NCI-H1436 (cell line): Measurements from ENCODE around the gene LCMT2.
"Not testable (repeated sequence)": the region's sequence is repeated elsewhere in the genome, so short reads cannot be mapped to it uniquely, and the experiment has no call there.

ENCODE experiments used
- DNase-seq: peaks from one replicate; lab custom pipeline; 2025; lab: John Stamatoyannopoulos, UW

LCMT2 gene

DNA sequence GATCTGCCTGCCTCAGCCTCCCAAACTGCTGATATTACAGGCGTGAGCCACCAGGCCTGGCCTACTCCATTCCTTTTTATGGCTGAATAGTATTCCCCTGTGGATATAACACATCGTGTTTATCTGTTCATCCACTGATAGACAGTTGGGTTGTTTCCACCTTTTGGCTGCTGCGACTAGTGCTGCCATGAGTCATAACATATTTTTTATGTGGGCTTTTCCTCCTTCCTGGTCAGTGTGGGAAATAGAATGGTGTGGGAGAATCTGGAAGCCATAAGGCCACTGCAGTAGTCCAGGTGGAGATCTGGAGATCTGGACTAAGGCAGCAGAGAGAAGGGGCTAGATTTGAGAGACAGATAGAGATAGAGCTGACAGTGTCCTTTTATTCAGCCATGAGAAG, 16.2 kb downstream of the LCMT2 start:
- no peak for DNase-seq

DNA sequence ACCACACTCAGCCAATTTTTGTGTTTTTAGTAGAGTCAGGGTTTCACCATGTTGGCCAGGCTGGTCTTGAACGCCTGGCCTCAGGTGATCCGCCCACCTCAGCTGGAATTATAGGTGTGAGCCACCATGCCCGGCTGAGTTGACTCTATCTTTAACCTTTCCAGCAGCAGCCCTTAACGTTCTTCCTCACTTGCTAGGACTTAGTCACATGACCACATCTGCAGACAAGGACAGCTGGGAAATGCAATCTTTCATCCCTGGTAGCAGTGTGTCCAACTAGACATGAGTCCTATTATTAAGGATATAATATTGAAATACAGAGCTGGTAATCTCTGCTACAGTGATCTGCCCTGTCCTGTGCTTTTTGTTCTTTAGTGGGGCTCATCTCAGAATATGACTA, 18.0 kb downstream of the LCMT2 start:
- no peak for DNase-seq

DNA sequence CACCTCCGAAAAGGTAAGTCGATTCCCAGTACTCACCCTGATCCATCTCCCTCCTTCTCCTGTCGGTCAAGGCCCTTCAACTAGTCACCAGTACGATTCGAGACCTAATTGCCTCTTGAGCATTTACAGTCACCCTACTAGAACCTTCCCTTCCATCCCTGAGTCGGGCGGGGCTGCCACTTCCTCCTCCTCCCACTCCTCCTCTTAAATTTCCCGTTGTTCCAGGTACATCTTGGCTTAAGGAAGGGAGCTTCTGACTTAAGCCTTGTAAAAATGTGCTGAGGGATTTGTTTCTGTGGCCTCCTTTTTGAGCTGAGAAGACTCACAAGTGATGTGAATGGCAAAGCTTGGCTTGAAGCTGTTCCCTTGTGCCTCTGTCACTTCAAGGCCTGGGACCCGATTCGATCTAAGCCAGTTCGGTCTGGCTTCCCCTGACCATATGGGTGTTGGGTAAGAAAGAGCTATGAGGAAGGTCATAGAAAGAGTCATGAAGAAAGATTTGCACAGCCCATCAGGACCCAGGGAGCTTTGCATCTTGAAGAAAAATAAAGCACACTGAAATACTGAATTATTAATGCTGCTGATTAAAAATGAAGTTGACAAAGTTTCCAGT, 28.1 kb downstream of the LCMT2 start, which contains the start of gene TGM7:
Gene TGM7 (minus strand): TSS at position 51 of the 613 bp plus-strand sequence.
- no peak for DNase-seq

DNA sequence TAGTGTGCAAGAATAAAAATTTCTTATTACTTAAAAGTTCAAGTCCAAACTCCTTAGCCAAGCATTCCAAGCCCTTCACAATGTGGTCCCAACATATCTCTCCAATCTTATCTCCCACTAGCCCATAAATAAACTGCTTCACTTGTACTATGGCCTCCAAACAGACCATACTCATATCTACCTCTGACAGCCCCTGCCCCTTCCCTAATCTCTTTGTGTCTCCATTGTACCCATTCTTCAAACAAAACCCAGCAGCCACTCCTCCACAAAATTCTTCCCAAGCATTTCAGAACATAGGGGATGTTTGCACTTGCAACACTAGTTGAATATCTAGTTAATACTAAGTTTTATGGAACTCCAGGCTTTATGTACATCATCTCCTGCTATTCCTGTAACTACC, 30.5 kb downstream of the LCMT2 start:
- DNase-seq: no peak

DNA sequence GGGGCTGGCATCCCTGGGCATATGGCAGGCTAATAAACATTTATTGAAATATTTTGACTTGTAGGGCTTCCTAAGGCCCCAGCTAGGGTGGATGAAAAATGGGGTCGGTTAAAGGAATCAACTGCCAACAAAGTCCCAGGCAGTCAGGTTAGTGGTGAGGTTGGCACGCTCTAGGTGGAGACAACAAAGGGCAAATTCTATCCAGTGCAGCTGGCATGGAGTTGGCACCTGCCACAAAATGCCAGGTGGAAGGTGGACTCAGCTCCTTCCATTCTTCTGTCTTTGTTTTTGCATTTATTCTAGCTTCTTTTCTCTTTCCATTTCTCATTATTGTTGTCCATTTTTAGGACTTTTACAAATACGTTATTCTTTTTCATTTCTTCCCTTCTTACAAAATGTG, 31.0 kb downstream of the LCMT2 start:
- no peak for DNase-seq

DNA sequence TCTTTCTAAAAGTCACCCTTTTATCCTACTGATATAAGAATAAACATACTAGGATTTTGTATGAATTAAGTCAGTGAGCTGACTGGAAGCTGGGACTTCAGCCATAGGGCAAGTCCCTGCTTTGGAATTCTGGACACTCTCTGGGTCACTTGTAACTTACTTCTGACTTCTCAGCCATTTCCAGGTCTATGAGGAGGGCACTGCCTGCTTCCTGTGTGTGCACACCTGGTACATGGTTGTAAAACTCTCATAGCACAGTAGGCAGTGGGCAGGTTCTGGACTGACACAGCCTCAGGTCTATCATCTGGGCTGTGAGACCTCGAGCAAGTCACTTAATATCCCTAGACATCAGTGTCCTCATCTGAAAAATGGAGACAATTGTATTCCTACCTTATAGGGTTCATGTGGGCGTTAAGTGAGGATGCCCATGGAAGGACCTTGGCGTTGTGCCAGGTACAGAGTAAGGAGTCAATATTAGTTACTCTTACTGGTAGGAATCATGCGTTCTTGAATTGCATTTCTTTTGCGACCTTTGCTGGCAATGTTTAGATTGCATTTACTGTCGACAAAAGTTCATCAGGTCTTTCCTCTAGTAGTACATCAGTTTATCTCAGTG, 36.2 kb downstream of the LCMT2 start:
- DNase-seq: no peak

DNA sequence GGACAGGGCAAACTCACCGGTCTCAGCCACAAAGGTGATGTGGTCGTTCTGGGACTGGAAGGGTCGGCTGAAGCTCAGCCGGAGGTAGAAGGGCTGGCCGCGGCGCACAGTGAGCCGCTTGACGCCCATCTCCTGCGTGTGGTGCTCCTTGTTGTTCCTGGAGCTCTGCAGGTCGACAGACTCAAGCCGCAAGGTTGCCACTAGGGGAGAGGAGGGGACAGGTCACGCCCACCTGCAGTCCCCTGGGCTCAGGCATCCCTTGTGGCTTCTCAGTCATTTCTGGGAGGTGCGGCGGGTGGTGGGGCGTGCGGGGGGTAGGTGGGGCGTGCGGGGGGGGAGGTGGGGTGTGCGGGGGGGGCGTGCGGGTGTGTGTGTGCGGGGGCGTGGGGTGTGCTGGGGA, 36.9 kb downstream of the LCMT2 start:
- peak; percentile 16 for DNase-seq

DNA sequence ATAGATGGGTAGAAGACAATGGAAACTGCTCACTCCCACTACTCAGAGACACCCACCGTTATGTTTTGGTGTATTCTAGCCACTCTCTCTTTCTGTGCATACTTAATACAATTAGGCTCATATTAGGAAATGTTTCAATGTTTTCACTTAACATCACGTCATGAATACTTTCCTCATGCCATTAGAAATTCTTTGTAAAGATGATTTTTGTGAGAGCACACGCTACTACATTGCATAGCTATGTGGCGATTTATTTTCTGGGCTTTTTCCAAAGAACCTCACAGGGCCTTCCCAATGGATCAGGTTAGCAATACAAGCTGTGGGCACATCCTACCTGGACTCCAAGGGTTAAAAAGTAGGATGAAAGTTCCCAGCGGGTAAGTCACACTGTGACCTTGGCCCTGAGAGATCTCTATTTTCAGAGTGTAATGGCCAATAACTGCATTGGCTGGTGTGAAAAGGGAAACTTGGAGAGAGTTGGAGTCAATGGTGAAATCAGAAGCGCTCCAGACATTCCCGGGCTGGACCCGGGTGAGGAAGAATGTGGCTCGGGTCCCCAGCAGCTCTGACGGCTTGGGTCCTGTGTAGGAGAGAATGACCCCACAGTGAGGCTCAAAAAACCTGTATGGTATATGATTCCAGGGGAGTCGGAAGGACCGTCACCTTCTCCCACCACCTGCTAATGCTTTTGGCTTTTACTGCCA, 37.8 kb downstream of the LCMT2 start:
- no peak for DNase-seq

DNA sequence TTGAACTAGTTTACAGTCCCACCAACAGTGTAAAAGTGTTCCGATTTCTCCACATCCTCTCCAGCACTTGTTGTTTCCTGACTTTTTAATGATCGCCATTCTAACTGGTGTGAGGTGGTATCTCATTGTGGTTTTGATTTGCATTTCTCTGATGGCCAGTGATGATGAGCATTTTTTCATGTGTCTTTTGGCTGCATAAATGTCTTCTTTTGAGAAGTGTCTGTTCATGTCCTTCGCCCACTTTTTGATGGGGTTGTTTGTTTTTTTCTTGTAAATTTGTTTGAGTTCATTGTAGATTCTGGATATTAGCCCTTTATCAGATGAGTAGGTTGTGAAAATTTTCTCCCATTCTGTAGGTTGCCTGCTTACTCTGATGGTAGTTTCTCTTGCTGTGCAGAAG, 40.7 kb downstream of the LCMT2 start:
- DNase-seq: not testable (repeated sequence)

DNA sequence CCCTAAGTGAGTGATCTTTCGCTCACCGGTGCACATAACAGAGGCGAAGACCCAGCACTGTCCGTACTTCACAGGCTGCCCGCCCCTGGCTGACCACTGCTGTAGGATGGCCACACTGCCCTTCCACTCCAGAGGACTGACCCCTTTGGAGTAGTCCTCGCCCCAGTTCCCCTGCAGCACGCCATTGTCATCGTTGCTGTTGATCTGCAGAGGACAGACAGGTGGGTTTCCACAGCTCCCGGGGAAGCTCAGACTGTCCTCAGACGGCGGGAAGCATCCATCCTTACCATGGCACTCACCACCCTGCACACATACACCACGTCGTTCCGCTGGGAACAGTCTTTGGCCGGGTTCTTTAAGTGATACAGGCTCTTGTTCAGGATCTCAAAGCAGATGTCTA, 43.1 kb downstream of the LCMT2 start:
- no peak for DNase-seq

DNA sequence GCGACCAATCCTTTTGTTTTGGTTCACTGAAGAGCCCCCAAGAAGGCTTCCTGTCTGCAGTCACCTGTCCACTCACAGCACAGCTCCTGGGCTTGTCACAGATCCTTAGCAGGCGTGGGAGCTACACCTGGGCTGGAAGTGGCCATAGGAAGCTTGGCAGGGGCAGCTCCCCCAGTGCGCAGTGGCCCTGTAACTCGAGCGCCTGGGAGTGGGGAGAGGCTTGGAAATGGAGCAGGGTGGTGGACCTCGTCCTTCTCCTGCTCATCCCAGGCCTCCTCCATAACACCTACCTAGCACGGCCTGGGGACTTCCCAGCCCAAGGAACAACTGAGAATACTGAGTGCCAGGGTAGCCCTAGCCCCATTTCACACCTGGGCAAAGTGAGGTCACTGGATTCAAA, 44.3 kb downstream of the LCMT2 start:
- DNase-seq: no peak

DNA sequence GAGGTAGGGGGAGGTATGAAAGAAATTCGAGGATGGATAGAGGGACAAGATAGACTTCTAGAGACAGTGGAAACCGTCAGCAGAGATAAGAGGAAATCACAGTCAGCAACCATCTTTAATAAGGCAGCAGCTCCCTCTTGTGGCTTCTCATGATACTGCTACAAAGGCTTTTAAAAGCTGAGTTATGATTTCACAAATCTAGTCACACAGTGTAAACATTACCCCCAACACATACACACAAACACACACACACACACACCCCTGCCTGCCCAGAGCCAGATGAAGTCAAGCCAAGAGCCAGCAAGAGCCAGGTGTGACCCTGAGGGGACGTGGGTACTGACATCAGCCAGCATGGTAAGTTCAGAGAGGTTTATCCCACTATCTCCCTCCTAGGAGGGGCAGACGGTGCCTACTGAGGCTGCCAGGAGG, 44.8 kb downstream of the LCMT2 start:
- DNase-seq: peak; percentile 44

DNA sequence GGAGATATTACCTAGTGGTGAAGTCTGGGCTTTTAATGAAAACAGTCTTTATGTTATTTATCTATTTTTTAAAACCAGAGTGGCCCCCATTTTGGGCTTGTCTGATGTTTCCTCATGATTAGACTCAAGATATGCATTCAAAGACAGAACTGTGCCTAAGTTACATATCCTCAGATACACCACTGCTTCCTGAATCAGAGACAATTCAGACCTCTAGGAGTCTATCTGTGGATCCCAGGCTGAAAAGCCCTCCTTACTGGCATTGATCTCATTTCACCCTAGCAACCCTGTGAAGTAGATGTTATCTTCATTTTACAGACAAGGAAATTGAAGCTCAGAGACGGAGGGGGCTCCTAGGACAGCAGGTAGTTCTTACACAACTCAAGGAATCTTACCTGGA, 46.8 kb downstream of the LCMT2 start:
- DNase-seq: no peak

DNA sequence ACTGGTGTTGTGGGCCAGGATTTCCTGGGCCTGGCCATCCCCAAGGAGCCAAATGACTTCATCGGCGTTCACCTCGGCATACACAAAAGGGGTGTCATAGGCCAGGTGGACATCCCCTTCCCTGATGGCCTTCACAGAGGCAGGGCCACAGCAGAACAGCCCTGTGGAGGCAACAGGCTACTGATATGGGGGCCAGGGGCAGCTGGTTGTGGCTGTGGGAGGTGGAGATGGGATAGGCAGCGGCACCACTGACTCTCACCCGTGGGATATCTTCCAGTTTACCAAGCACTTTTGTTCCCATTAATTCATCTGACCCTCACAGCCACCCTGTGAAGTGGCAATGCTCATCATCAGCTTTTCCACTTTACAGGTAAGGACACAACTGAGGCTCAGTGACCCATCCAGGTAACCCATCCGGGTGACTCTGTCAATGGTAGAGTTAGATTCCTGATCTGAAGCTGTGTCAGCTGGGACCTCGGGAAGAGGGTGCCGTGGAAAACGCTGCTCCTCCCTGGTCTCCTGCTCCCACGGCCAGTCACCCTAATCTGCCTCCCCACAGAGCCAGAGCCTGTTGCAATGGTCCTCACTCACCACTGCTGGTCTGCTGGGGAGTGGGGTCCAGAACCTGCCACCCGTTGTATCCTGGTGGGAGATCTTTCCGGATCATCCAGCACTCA, 48.3 kb downstream of the LCMT2 start:
- DNase-seq: no peak

DNA sequence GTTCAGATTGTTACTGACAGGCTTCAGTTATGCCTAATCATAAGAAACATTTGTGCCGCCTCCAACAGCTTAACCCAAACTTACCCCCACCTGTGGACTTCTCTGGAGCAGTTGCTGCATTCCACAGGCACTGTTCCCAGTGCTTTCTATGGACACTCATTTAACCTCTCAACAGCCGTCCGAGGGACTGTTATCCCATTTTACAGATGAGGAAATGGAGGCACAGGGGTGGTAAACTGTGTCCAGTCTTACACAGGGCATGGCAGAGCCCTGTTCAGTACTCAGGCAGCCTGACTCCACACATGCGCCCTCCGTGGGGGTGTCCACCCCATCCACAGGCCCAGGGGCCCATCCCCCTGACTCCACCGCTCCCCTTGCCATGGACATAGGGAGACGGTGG, 49.4 kb downstream of the LCMT2 start:
- no peak for DNase-seq

DNA sequence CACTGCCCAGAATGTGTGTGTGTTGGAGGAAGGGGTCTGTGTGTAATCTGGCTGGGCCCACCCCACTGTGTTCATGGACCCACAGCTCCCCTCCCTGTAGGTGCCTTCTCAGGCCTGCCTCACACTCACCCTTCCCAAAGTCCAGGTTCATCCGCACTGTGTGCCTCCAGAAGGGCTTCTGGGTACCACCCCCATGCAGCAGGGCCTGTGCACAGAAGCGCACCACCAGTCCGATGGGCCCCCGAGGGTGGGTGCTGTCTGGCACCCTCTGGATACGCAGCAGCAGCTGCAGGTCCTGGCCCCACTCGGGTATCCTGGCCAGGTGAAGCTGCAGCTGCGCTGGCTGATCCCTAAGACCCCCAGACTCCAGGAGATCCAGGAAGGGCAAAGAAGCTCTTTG, 50.9 kb downstream of the LCMT2 start:
- DNase-seq: no peak

DNA sequence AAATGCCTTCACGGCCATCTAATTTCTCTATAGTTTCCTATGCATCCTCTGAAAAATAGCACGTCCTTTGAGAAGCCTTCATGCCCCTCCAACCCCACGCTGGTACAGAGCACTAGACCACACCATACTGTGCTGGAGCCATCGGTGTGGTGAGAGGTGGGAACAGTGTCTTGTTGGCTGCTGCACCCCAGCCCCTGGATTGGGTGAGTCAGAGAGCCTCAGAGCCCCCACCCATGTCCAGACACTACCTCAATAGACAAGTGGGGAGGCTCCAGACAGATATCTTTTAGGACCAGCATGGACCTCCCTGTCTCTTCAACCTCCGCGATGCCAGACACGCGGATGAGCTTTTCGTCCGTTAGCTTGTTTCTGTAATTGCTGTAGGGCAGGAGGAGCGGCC, 51.5 kb downstream of the LCMT2 start:
- DNase-seq: no peak

DNA sequence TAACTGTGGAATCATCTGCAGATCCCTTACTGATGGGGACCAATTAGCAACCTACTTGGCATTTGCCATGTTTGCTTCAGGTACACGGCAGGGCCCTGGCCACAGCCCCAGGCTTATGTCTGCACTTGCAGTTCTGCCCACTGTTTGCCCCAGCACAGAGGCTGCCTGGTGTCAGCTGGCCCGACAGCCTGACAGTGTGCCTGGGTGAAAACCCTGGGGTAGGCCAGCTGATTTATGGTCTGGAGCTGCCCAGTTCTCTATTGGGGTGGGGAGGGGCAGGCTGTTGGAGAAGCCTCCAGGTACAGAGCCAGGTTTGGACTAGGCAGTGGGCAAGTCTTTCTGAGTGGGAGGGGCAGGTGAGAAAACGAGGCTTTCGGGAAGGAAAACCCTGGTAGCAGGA, 52.5 kb downstream of the LCMT2 start:
- no peak for DNase-seq

DNA sequence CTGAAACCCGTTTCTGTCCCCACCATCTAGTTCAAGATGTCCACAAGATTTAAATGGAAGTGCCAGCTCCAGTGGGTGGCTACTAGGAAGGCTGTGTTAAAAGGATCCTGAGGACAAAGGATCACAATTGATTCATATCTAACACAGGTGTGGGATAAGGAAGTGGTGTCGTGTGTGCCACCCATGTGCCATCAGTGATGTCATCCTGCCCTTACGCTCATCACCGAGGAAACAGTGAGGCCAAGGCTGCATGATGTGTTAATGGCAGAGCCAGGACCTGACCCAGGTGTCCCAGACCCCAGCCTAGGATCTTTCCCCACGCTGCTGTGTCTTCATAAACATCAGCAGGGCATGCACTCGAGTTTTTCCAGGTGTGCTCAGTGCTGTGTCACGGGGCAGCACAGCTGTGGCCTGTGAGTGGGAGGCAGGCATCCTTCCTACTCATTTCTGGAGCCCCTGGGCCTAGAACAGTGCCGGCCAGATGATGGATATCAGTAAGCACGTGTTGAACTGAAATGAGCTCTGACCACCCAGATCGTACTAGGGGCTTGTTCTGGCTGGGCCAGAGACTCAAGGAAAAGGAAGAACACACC, 53.0 kb downstream of the LCMT2 start:
- DNase-seq: no peak

DNA sequence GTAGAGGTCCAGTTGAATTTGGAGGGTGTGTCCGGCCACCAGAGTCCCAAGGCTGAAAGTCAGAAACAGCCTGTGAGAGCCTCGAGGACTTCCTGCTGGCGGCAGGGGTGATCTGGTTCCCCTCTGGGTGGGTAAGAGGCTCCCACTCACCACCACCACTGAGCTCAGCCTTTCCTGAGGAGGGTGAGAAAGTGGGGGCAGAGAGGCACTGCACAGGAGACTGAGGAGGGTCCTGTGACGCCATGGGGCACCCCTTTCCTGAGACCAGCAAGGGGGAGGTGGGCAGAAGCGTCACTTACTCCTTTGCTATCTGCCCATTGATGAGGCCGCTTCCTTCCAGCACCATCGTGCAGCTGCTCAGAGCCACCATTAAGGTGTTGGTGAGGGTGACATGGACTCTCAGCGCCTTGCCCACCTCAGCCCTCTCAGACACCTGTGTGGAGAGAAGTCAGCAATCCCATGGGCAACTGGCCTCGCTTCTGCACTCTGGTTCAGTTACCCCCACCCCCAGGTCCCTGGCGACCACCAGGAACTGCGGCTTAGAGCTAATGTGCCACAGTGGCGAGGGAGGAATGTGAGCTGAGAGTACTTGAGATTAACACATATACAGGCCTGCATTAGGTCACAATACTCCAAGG, 53.7 kb downstream of the LCMT2 start:
- no peak for DNase-seq

DNA sequence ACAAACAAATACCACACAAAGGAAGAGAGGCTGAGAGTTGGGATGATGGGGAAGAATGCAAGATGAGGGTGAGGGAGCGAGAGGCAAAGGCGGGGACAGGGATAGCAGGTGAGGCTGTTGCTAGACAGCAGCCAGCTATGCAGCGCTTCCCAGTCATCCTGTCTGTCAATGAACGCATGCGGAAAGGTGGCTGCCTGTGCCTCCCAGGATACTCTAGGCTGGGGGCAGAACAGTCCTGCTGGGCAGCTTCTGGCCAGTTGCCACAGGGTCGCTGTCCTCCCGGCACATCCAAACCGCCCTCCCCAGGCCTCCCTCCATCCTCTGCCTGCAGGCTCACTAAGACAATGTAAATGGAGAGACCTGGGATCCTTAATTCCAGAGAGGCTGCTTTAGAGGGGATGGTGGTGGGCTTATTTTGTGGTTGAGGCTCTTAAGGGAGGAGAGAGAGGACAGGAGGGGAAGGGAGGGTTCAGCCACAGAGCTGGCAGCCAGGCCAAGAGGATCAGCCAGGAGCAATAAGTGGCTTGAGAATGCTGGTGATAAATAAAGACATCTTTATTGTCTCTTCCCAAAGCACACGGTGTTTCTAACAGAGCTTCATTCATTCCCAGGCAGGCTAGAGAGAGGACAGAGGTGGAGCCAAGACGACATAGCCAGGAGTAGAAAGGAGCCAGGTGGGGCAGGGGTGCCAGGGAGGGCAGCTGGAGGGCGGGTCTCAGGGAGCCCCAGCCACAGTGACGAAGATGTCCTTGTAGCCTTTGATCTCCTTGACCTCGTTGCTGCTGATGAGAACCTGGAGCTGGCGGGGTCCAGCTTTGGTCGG, 54.4 kb downstream of the LCMT2 start:
- no peak for DNase-seq
